C4-2B (cell line): ENCODE results near the gene ANGPT4.

Experiments
- CTCF ChIP-seq: fragments of 450-650 bp; conservative IDR thresholded peaks from 2 replicates; pipeline ENCODE4 v1.5.1; 2017; ENCODE audit warnings: mild to moderate bottlenecking
- ZFX ChIP-seq: fragments of 450-650 bp; IDR thresholded peaks from 2 replicates; pipeline ENCODE4 v1.6.1; 2017

- TF ChIP-seq CTCF (no peak), ZFX (no peak)
Observed at GRCh38 chr20:933029-933428, 16.9 kb upstream of the ANGPT4 start.
